IPS-NIHi11 (cell line): ENCODE results near the gene TEX13D.

ENCODE experiments used
- DNase-seq: peaks from one replicate; pipeline ENCODE4 v3.0.0; 2012; ENCODE audit warnings: mixed read lengths, low spot score

Gene TEX13D

GRCh38 chrX:124348182-124348581 lies 15.7 kb downstream of the TEX13D start:
- DNase-seq: no peak

- DNase-seq: no peak
Measured at GRCh38 chrX:124348885-124349453, 16.5 kb downstream of the TEX13D start.

GRCh38 chrX:124354648-124355047 lies 22.2 kb downstream of the TEX13D start:
- no peak for DNase-seq

- no peak for DNase-seq
Measured at GRCh38 chrX:124358800-124359383, 26.4 kb downstream of the TEX13D start.

GRCh38 chrX:124362072-124362471 lies 29.6 kb downstream of the TEX13D start:
- no peak for DNase-seq

- DNase-seq: no peak
Measured at GRCh38 chrX:124362761-124363160, 30.3 kb downstream of the TEX13D start.

- no peak for DNase-seq
Measured at GRCh38 chrX:124369722-124370121, 37.3 kb downstream of the TEX13D start.

- no peak for DNase-seq
Measured at GRCh38 chrX:124373348-124373747, 40.9 kb downstream of the TEX13D start.

- DNase-seq: no peak
Measured at GRCh38 chrX:124378643-124379042, 46.2 kb downstream of the TEX13D start.

- no peak for DNase-seq
Measured at GRCh38 chrX:124383354-124383753, 50.9 kb downstream of the TEX13D start.

GRCh38 chrX:124386401-124386800 lies 53.9 kb downstream of the TEX13D start:
- DNase-seq: no peak
